Measurements from ENCODE around the gene RCAN2. TPM values are rescaled to one million over a fixed set of nuclear protein-coding genes. Genes with fewer than 3 reads are reported as not detected.

The RCAN2 gene
- total and polyA plus RNA-seq, 9 of the 15 experiments (the other 6 are each of a cell fraction or from before 2014, with no cell fraction given), result 0.04 TPM; not detected in 8

GRCh38 chr6:46472243-46472642 lies 19.0 kb downstream of the RCAN2 start (continued):
- no peak for TF ChIP-seq ZNF583 (CRISPR knock-in tag; IDR thresholded peaks at IDR 0.05)
- no peak for TF ChIP-seq SP2 (IDR thresholded peaks at IDR 0.05; ENCODE audit: extremely low read depth, low read depth, low read length, poor library complexity, severe bottlenecking)
- TF ChIP-seq LEF1 (IDR thresholded peaks at IDR 0.05), result no peak

GRCh38 chr6:46469021-46469420 lies 22.2 kb downstream of the RCAN2 start:
- no TSS peak for BruUV-seq (replicated peaks)
- no peaks in the 10 kb centered on the region for H3K9me3 ChIP-seq (replicated peaks; ENCODE audit: control insufficient read depth, insufficient read depth, low read depth, low read length)
- H3K36me3 ChIP-seq (ENCODE audit: control insufficient read depth, insufficient read depth, low read length), result no peaks in the 10 kb centered on the region
- no peak overlapping the region for H3K4me3 ChIP-seq
- no peak overlapping the region for H3K27ac ChIP-seq (ENCODE audit: extremely low read depth, low read depth, low read length)
- DNase-seq (ENCODE audit: extremely low read depth in 1 of 4, low spot score in 3 of 4) (no peak), ATAC-seq (no peak), FAIRE-seq (no peak)
- no peaks in the 10 kb centered on the region for H3K4me1 ChIP-seq (replicated peaks in 1 of 2; ENCODE audit: control insufficient read depth in 2 of 2, insufficient read depth in 2 of 2, low read length in 2 of 2)
- in situ Hi-C loops (cut with MboI), result no loop called here
- ChIA-PET POLR2A (no interaction called here), CTCF (ENCODE audit: low intra/inter-chr PET ratio) (no interaction called here)
- no peaks in the 10 kb centered on the region for H3K27me3 ChIP-seq (ENCODE audit: control insufficient read depth in 2 of 2, insufficient read depth in 2 of 2, low read length in 2 of 2)
- H3K9ac ChIP-seq (ENCODE audit: insufficient read depth in 1 of 2, low read depth in 2 of 2, low read length in 2 of 2), result no peak overlapping the region
- 3% methylated on average over 2 of the region's 2 CpGs for whole genome bisulfite sequencing (ENCODE audit: insufficient coverage, low coverage, missing lambda C conversion rate)
- H3K9me1 ChIP-seq (ENCODE audit: control insufficient read depth, insufficient read depth, low read length), result no peaks in the 10 kb centered on the region
- H3K4me2 ChIP-seq (ENCODE audit: insufficient read depth, low read length), result no peak overlapping the region
- intact Hi-C loops (cut with micrococcal nuclease), result no loop called here
- H2AFZ ChIP-seq (ENCODE audit: low read depth, low read length), result no peak overlapping the region
- no peaks in the 10 kb centered on the region for H3K79me2 ChIP-seq (ENCODE audit: control insufficient read depth, insufficient read depth, low read length)
- no peaks in the 10 kb centered on the region for H4K20me1 ChIP-seq (replicated peaks; ENCODE audit: control insufficient read depth, insufficient read depth, low read length)
- TF ChIP-seq ZNF780A (CRISPR knock-in tag; IDR thresholded peaks at IDR 0.05), result no peak
- TF ChIP-seq CBFA2T3 (IDR thresholded peaks at IDR 0.05), result no peak
- no peak for TF ChIP-seq IRF9 (tag; IDR thresholded peaks at IDR 0.05)
- no peak for TF ChIP-seq SMAD3 (CRISPR knock-in tag; conservative IDR thresholded peaks at IDR 0.05)
- TF ChIP-seq MLX (CRISPR knock-in tag; conservative IDR thresholded peaks at IDR 0.05), result no peak
- no peak for TF ChIP-seq E2F1 (CRISPR knock-in tag; IDR thresholded peaks at IDR 0.05)
- TF ChIP-seq CEBPG (CRISPR knock-in tag; IDR thresholded peaks at IDR 0.05), result no peak
- no peak for TF ChIP-seq CEBPG (tag; conservative IDR thresholded peaks at IDR 0.05 in 1 of 2, IDR thresholded peaks at IDR 0.05 in 1 of 2)
- TF ChIP-seq STAT5B (CRISPR knock-in tag; IDR thresholded peaks at IDR 0.05), result no peak
- no peak for TF ChIP-seq SFPQ (IDR thresholded peaks at IDR 0.05; ENCODE audit: low read depth, low read length)
- no peak for TF ChIP-seq ZBTB34 (CRISPR knock-in tag; IDR thresholded peaks at IDR 0.05)

Data from K562 (cell line).